K562 (cell line): ENCODE results near the gene PEX13.

Experiments
- ADNP ChIP-seq: fragments of 200-800 bp; sonication (Bioruptor generic); IDR thresholded peaks from 2 replicates; pipeline ENCODE4 v1.6.1; 2016; ENCODE audit warnings: missing genetic modification characterization, missing compliant biosample characterization
- BHLHE40 ChIP-seq: IDR thresholded peaks from 2 replicates; pipeline ENCODE4 v1.6.1; 2011; ENCODE audit warnings: low read length, improper control_type of control experiment
- E2F4 ChIP-seq: sonication (generic); formaldehyde crosslinking; IDR thresholded peaks from 2 replicates; pipeline ENCODE4 v1.8.0; 2022; ENCODE audit warnings: mild to moderate bottlenecking, low read depth, missing genetic modification reagents
- ELF4 ChIP-seq: fragments of 450-650 bp; formaldehyde crosslinking; IDR thresholded peaks from 2 replicates; pipeline ENCODE4 v1.4.0; 2022; ENCODE audit warnings: missing genetic modification characterization
- EP300 ChIP-seq: IDR thresholded peaks from 2 replicates; pipeline ENCODE4 v1.6.1; 2012; ENCODE audit warnings: low read length, improper control_type of control experiment
- HDAC6 ChIP-seq: IDR thresholded peaks from 2 replicates; pipeline ENCODE4 v1.6.1; 2012; ENCODE audit warnings: low read depth, mild to moderate bottlenecking, control low read depth, inconsistent platforms, low read length, moderate library complexity
- KDM1A ChIP-seq, 2 experiments: fragments of 450-650 bp; IDR thresholded peaks; 2 replicates each; pipeline ENCODE4 v1.6.1; 2016; ENCODE audit warnings: mild to moderate bottlenecking in 2 of 2
- MAX ChIP-seq: sonication (generic); formaldehyde crosslinking; IDR thresholded peaks from 2 replicates; pipeline ENCODE4 v1.9.0; 2022; ENCODE audit warnings: mild to moderate bottlenecking, missing genetic modification reagents
- SNAPC5 ChIP-seq: fragments of 250-450 bp; sonication (Bioruptor Pico); IDR thresholded peaks from 2 replicates; pipeline ENCODE4 v1.8.0; 2021; ENCODE audit warnings: moderate library complexity, mild to moderate bottlenecking, inconsistent platforms
- TOE1 ChIP-seq, 2 experiments: fragments of 450-650 bp in 1 of 2; sonication (generic) in 1 of 2; formaldehyde crosslinking in 1 of 2; IDR thresholded peaks; 2 replicates each; pipeline versions ENCODE4 v1.7.1 to v1.8.0; 2016 to 2022; ENCODE audit warnings: borderline replicate concordance in 2 of 2, mild to moderate bottlenecking in 2 of 2, antibody characterized with exemption in 1 of 2, inconsistent platforms in 1 of 2, low read depth in 1 of 2, missing genetic modification reagents in 1 of 2, moderate library complexity in 1 of 2
- ZKSCAN1 ChIP-seq: fragments of 150-350 bp; IDR thresholded peaks from 2 replicates; pipeline ENCODE4 v1.6.1; 2016; ENCODE audit warnings: low read depth, low read length
- ZNF41 ChIP-seq: fragments of 250-450 bp; sonication (Bioruptor Pico); conservative IDR thresholded peaks from 2 replicates; pipeline ENCODE4 v1.4.0; 2020; ENCODE audit warnings: mild to moderate bottlenecking
- ZNF609 ChIP-seq: sonication (generic); formaldehyde crosslinking; IDR thresholded peaks from 2 replicates; pipeline ENCODE4 v1.8.1; 2023; ENCODE audit warnings: missing genetic modification reagents, mild to moderate bottlenecking, borderline replicate concordance
- TF ChIP-seq, protein P1 (sequence below), 3 experiments: IDR thresholded peaks in 2 of 3; conservative IDR thresholded peaks in 1 of 3; 2 replicates each; pipeline ENCODE4 v1.5.1; 2011 to 2012; ENCODE audit warnings: low read length in 3 of 3, mild to moderate bottlenecking in 3 of 3, control low read depth in 2 of 3, improper control_type of control experiment in 1 of 3, inconsistent platforms in 1 of 3, low read depth in 1 of 3, mixed read lengths in 1 of 3, moderate library complexity in 1 of 3; ENCODE audit not compliant: insufficient read depth in 2 of 3

DNA sequence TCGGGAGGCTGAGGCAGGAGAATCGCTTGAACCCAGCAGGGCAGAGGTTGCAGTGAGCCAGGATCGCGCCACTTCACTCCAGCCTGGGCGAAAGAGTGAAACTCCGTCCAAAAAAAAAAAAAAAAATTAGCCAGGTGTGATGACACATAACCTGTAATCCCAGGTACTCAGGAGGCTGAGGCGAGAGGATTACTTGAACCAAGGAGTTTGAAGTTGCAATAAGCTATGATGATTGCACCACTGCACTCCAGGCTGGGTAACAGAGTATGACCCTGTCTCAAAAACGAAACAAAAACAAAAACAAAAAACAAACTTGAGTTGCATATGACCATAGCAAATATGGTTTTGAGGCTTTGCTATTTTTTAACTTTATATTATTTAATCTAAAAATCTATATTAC is 74.0 kb downstream of the PEX13 start:
- no peak for TF ChIP-seq EP300
- no peak for TF ChIP-seq SNAPC5 (CRISPR knock-in tag)
- TF ChIP-seq TOE1 (IDR thresholded peaks at IDR 0.05; ENCODE audit: borderline replicate concordance): no peak
- no peak for TF ChIP-seq TOE1 (CRISPR knock-in tag; IDR thresholded peaks at IDR 0.05; ENCODE audit: borderline replicate concordance, low read depth)
- no peak for TF ChIP-seq ELF4 (CRISPR knock-in tag)
- no peak for TF ChIP-seq ADNP (tag)
- TF ChIP-seq KDM1A (IDR thresholded peaks at IDR 0.05): no peak
- TF ChIP-seq ZNF41 (CRISPR knock-in tag): no peak
- TF ChIP-seq MAX: no peak
- TF ChIP-seq ZNF609 (CRISPR knock-in tag): no peak
- no peak for TF ChIP-seq HDAC6
- TF ChIP-seq, protein P1, sequence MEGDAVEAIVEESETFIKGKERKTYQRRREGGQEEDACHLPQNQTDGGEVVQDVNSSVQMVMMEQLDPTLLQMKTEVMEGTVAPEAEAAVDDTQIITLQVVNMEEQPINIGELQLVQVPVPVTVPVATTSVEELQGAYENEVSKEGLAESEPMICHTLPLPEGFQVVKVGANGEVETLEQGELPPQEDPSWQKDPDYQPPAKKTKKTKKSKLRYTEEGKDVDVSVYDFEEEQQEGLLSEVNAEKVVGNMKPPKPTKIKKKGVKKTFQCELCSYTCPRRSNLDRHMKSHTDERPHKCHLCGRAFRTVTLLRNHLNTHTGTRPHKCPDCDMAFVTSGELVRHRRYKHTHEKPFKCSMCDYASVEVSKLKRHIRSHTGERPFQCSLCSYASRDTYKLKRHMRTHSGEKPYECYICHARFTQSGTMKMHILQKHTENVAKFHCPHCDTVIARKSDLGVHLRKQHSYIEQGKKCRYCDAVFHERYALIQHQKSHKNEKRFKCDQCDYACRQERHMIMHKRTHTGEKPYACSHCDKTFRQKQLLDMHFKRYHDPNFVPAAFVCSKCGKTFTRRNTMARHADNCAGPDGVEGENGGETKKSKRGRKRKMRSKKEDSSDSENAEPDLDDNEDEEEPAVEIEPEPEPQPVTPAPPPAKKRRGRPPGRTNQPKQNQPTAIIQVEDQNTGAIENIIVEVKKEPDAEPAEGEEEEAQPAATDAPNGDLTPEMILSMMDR (IDR thresholded peaks at IDR 0.05 in 2 of 3, conservative IDR thresholded peaks at IDR 0.05 in 1 of 3; ENCODE audit: insufficient read depth in 2 of 3, low read depth in 1 of 3, low read length in 3 of 3): no peak
- no peak for TF ChIP-seq ZKSCAN1
- TF ChIP-seq E2F4 (CRISPR knock-in tag): no peak
- TF ChIP-seq BHLHE40: no peak
